ENCODE data around the gene TCAP. TPM values are rescaled to one million over a fixed set of nuclear protein-coding genes. Genes with fewer than 3 reads are reported as not detected.

TCAP gene
- total RNA-seq, 1 donor from 2014 or later: 2.7 TPM

DNA sequence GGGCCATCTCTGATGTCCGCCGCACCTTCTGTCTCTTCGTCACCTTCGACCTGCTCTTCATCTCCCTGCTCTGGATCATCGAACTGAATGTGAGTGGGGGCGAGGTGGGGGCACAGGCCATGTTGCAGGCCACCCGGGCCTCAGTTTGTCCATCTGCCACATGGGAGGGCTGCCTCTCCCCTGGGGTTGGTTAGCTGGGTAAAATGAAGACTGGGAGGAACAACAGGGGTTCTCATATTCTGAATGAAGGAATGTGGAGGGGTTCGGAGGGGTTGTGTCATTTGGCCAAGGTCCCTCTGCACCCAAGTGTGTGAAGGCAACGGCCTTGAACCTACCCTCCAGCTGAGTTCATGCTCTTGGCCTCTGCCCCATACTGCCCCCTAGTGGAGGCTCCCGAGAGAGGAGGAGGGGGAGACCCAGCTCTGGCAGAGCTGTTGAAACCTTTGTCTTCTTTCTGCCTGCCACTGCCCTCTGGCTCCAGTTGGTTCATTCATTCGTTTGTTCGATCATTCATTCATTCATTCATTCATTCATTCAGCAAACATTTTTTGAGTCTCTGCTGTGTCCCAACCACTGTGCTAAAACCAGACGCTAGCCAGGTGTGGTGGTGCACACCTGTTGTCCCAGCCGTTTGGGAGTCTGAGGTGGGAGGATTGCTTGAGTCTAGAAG is 11.4 kb upstream of the TCAP start:
- H3K4me3 Mint-ChIP-seq (ENCODE audit: low read depth): no peak overlapping the region
- DNase-seq (ENCODE audit: low spot score, unreplicated experiment): peak; percentile 51
- peaks cover 2% of the 10 kb centered on the region for H3K36me3 Mint-ChIP-seq (ENCODE audit: insufficient read depth)
- no peaks in the 10 kb centered on the region for H3K9me3 Mint-ChIP-seq (ENCODE audit: low read depth)
- peaks cover 19% of the 10 kb centered on the region for H3K4me1 Mint-ChIP-seq (ENCODE audit: low read depth)
- H3K27me3 Mint-ChIP-seq: no peaks in the 10 kb centered on the region
- TF ChIP-seq, protein P1, sequence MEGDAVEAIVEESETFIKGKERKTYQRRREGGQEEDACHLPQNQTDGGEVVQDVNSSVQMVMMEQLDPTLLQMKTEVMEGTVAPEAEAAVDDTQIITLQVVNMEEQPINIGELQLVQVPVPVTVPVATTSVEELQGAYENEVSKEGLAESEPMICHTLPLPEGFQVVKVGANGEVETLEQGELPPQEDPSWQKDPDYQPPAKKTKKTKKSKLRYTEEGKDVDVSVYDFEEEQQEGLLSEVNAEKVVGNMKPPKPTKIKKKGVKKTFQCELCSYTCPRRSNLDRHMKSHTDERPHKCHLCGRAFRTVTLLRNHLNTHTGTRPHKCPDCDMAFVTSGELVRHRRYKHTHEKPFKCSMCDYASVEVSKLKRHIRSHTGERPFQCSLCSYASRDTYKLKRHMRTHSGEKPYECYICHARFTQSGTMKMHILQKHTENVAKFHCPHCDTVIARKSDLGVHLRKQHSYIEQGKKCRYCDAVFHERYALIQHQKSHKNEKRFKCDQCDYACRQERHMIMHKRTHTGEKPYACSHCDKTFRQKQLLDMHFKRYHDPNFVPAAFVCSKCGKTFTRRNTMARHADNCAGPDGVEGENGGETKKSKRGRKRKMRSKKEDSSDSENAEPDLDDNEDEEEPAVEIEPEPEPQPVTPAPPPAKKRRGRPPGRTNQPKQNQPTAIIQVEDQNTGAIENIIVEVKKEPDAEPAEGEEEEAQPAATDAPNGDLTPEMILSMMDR (IDR thresholded peaks at IDR 0.05; ENCODE audit: unreplicated experiment): peak; percentile 74
- peak overlapping the region; percentile 17 for H3K27ac Mint-ChIP-seq

DNA sequence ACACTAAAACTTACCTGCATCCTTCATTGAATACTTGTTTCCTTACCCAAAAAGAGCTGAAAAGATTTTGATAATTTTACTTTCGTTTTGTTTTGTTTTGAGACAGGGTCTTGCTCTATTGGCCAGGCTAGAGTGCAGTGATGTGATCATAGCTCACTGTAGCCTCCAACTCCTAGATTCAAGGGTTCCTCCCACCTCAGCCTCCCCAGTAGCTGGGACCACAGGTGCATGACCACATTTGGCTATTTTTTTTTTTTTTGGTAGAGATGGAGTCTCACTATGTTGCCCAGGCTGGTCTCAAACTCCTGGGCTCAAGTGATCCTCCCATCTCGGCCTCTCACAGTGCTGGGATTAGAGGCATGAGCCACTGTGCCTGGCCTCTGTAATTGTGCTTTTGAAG is 10.0 kb upstream of the TCAP start:
- no peaks in the 10 kb centered on the region for H3K27me3 Mint-ChIP-seq
- H3K9me3 Mint-ChIP-seq (ENCODE audit: low read depth): no peaks in the 10 kb centered on the region
- H3K4me3 Mint-ChIP-seq (ENCODE audit: low read depth): no peak overlapping the region
- H3K36me3 Mint-ChIP-seq (ENCODE audit: insufficient read depth): peaks cover 2% of the 10 kb centered on the region
- no peak for DNase-seq (ENCODE audit: low spot score, unreplicated experiment)
- TF ChIP-seq, protein P1 (IDR thresholded peaks at IDR 0.05; ENCODE audit: unreplicated experiment): no peak
- peaks cover 18% of the 10 kb centered on the region for H3K4me1 Mint-ChIP-seq (ENCODE audit: low read depth)
- no peak overlapping the region for H3K27ac Mint-ChIP-seq

- no peak overlapping the region for H3K4me3 Mint-ChIP-seq (ENCODE audit: low read depth)
- no peak for DNase-seq (ENCODE audit: low spot score, unreplicated experiment)
- H3K4me1 Mint-ChIP-seq (ENCODE audit: low read depth): peaks cover 2% of the 10 kb centered on the region
- peaks cover 1% of the 10 kb centered on the region for H3K36me3 Mint-ChIP-seq (ENCODE audit: insufficient read depth)
- no peak overlapping the region for H3K27ac Mint-ChIP-seq
- no peaks in the 10 kb centered on the region for H3K9me3 Mint-ChIP-seq (ENCODE audit: low read depth)
- TF ChIP-seq, protein P1 (IDR thresholded peaks at IDR 0.05; ENCODE audit: unreplicated experiment): no peak
- no peaks in the 10 kb centered on the region for H3K27me3 Mint-ChIP-seq
Measured at GRCh38 chr17:39658346-39658745, 6.8 kb upstream of the TCAP start.

- Mint-ChIP-seq H3K4me3 (ENCODE audit: low read depth) (no peak overlapping the region), H3K27me3 (no peaks in the 10 kb centered on the region), H3K27ac (no peak overlapping the region), H3K36me3 (ENCODE audit: insufficient read depth) (peaks cover 1% of the 10 kb centered on the region), H3K4me1 (ENCODE audit: low read depth) (no peaks in the 10 kb centered on the region), H3K9me3 (ENCODE audit: low read depth) (no peaks in the 10 kb centered on the region)
- TF ChIP-seq, protein P1 (IDR thresholded peaks at IDR 0.05; ENCODE audit: unreplicated experiment): no peak
- DNase-seq (ENCODE audit: low spot score, unreplicated experiment): no peak
Measured at GRCh38 chr17:39658760-39659159, 6.4 kb upstream of the TCAP start.

- TF ChIP-seq, protein P1 (IDR thresholded peaks at IDR 0.05; ENCODE audit: unreplicated experiment): no peak
- DNase-seq (ENCODE audit: low spot score, unreplicated experiment): no peak
- no peak overlapping the region for H3K4me3 Mint-ChIP-seq (ENCODE audit: low read depth)
- H3K9me3 Mint-ChIP-seq (ENCODE audit: low read depth): no peaks in the 10 kb centered on the region
- H3K27me3 Mint-ChIP-seq: no peaks in the 10 kb centered on the region
- no peak overlapping the region for H3K27ac Mint-ChIP-seq
- H3K4me1 Mint-ChIP-seq (ENCODE audit: low read depth): peaks cover 3% of the 10 kb centered on the region
- peaks cover 1% of the 10 kb centered on the region for H3K36me3 Mint-ChIP-seq (ENCODE audit: insufficient read depth)
Measured at GRCh38 chr17:39659279-39660010, 5.7 kb upstream of the TCAP start.
